Right ventricle myocardium superior (tissue), 1 donor: ENCODE results near the gene CYP21A2. TPM values are rescaled to one million over a fixed set of nuclear protein-coding genes. Genes with fewer than 3 reads are reported as not detected.
"Not testable (repeated sequence)": the region's sequence is repeated elsewhere in the genome, so short reads cannot be mapped to it uniquely, and the experiment has no call there.

Source experiments
- ATAC-seq: fragments of 200-7000 bp; cut with Tn5 transposase; one replicate; pipeline ENCODE4 v1.9.1; 2020; ENCODE audit warnings: mild to moderate bottlenecking; ENCODE audit not compliant: poor library complexity
- DNase-seq: peaks from one replicate; pipeline ENCODE4 v3.0.0-alpha.2; 2020
- intact Hi-C: fragments of 100-400 bp; cut with DNase I; formaldehyde crosslinking; loops from one replicate; pipeline ENCODE4 v1.11.2; 2022
- long read RNA-seq: library from polyadenylated mRNA; unstranded; transcript quantifications from one replicate; pipeline ENCODE4 v2.0.0, GENCODE V29; 2021
- total RNA-seq: library from RNA; stranded (reverse); fragmentation: NEBNext Ultra II Directional; extraction: Animal tissue kit (Norgen Biotek cat#: 25700); gene quantifications from one replicate; pipeline ENCODE4 v1.2.1, GENCODE V29; 2021
- donor health status: DM: no; HTN: yes; CAD: no; lungs with severe emphysema.

The CYP21A2 gene
- not detected for total RNA-seq
- long read RNA-seq = 0 reads

DNA sequence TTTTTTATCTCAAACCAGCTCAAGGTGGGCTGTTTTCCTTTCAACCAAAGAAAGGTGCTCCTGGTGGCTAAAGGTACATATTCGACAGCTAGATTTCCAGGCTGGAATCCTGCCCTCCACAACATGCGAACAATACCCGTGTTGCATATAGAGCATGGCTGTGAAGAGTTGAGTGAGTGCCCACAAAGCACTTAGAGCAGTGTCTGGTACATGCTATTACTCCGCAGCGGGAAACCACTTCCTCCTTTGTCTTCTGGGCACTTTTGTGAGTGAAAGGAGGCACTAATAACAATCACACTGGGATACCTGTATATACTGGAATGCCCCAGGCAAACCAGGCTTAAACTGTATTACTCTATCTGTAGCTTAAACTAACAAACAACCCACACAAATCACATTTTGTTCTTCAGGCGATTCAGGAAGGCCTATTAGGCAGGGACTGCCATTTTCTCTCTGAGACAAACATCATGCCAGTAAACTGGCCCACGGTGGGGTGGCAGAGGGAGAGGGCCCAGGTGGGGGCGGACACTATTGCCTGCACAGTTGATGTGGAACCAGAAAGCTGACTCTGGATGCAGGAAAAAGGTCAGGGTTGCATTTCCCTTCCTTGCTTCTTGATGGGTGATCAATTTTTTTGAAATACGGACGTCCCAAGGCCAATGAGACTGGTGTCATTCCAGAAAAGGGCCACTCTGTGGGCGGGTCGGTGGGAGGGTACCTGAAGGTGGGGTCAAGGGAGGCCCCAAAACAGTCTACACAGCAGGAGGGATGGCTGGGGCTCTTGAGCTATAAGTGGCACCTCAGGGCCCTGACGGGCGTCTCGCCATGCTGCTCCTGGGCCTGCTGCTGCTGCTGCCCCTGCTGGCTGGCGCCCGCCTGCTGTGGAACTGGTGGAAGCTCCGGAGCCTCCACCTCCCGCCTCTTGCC lies at the start of gene CYP21A2:
Gene CYP21A2 (plus strand): TSS at position 818 of the 927 bp plus-strand sequence. CDS start 8 bp downstream, at position 826.
- DNase-seq, intact Hi-C loops: not testable (repeated sequence)

DNA sequence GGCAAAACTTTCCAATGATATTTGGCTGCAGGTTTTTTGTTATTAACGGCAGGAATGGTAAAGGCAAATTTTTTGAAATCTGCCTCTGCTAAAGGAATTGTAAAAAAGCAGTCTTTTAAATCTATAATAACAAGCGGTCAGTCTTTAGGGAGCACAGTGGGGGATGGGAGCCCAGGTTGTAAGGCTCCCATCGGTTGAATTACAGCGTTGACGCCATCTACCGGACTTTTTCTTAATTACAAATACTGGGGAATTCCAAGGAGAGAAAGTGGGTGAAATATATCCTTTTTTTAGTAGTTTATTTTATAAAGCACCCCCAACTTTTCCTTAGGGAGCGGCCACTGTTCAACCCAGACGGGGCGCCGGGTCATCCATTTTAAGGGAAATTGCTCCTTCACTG lies 48.9 kb upstream of the CYP21A2 start:
- intact Hi-C loops, ATAC-seq, DNase-seq: not testable (repeated sequence)

More for the DNA sequence above, at the start of gene CYP21A2:
- not testable (repeated sequence) for ATAC-seq

DNA sequence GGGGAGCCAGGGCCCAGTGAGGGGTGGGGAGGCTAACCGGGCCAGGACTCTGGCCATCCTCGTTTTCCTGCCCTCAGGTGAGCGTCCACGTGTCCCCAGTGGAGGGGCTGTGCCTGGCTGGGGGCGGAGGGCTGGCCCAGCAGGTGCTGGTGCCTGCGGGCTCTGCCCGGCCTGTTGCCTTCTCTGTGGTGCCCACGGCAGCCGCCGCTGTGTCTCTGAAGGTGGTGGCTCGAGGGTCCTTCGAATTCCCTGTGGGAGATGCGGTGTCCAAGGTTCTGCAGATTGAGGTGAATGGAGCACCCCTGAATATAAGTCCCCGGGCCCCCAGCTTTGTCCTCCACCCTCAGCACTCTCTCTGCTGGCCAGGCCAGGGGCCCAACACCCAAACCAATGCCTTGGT lies 43.8 kb upstream of the CYP21A2 start:
- intact Hi-C loops, ATAC-seq, DNase-seq: not testable (repeated sequence)

DNA sequence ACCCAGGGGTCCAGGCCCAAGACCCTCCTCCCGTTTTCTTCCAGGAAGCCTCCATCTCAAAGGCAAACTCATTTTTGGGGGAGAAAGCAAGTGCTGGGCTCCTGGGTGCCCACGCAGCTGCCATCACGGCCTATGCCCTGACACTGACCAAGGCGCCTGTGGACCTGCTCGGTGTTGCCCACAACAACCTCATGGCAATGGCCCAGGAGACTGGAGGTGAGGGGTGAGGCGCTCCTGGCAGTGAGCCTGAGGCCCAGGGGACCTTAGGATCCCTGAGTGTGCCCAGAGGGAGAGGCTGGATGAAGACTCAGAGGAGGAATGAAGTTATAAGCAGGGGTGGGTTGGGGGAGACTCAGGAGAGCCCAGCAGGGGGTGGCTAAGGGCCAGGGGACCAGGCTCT lies 41.8 kb upstream of the CYP21A2 start:
- ATAC-seq, intact Hi-C loops, DNase-seq: not testable (repeated sequence)

DNA sequence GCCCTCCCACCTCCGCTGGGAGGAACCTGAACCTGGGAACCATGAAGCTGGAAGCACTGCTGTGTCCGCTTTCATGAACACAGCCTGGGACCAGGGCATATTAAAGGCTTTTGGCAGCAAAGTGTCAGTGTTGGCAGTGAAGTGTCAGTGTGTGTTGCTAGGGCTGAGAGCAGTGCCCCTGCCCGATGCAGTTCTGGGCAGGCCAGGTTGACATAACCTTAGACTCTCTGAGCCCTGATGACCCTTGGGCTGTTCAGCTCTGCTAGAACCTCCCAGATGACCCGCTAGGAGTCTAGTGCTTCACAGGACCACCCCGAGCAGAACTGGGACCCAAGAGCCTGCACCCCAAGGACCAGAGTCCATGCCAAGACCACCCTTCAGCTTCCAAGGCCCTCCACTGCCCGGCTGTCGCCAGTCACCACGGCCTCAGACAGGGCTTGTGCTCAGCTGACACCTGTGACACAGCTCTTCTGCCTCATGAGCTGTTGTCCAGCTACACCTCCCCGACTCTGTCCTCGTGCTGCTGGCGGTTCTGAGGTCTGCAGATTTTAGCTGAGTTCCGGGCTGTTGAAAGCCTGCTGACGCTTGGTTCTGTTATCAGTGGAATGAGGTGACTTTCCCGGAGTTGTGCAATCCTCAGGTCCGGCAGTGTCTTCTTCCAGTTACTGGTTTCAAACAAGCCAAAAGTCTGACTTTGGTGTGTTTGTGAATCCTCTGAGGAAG lies 35.5 kb upstream of the CYP21A2 start:
- ATAC-seq = peak; percentile 59
- intact Hi-C loops, DNase-seq: not testable (repeated sequence)

DNA sequence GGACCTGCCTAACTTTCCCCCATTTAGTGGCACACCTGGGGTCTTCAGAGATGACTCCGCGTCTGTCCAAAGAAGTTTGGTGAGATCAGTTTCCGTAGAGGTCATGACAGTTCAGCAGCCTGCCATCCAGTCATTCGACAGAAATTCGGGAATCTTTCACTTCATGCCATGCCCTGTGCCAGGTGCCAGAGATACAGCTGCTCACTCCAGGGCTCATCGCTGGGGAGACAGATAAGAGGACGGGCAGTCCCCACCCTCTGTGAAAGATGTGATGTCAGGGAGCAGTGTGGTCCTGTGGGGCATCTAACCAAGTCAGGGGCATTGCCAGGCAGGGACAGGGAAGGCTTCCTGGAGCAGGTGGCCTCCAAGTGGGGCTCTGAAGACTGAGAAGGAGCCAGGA lies 34.9 kb upstream of the CYP21A2 start:
- DNase-seq, ATAC-seq, intact Hi-C loops: not testable (repeated sequence)

DNA sequence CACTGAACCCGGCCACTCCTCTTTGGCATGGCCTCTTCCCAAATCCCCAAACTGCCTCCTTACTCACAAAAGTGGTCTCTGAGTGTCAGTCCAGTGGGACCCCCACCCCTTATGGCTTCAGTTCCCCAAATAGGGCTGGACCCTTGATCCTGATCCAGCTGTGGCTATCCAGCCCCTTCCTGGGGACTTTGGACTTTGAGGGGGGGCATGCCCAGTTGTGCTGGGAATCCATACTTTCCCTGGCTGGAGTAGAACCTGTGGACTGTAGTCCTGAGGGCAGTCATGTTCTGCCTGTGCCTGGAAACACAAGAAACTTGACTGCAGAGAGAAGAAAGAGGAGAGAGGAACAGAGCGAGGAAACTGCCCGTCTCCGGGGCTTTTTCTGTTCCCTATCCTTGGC lies 33.8 kb upstream of the CYP21A2 start:
- ATAC-seq, intact Hi-C loops, DNase-seq: not testable (repeated sequence)

DNA sequence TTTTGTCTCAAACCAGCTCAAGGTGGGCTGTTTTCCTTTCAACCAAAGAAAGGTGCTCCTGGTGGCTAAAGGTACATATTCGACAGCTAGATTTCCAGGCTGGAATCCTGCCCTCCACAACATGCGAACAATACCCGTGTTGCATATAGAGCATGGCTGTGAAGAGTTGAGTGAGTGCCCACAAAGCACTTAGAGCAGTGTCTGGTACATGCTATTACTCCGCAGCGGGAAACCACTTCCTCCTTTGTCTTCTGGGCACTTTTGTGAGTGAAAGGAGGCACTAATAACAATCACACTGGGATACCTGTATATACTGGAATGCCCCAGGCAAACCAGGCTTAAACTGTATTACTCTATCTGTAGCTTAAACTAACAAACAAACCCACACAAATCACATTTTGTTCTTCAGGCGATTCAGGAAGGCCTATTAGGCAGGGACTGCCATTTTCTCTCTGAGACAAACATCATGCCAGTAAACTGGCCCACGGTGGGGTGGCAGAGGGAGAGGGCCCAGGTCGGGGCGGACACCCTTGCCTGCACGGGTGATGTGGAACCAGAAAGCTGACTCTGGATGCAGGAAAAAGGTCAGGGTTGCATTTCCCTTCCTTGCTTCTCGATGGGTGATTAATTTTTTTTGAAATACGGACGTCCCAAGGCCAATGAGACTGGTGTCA lies 33.2 kb upstream of the CYP21A2 start:
- ATAC-seq, intact Hi-C loops, DNase-seq: not testable (repeated sequence)

DNA sequence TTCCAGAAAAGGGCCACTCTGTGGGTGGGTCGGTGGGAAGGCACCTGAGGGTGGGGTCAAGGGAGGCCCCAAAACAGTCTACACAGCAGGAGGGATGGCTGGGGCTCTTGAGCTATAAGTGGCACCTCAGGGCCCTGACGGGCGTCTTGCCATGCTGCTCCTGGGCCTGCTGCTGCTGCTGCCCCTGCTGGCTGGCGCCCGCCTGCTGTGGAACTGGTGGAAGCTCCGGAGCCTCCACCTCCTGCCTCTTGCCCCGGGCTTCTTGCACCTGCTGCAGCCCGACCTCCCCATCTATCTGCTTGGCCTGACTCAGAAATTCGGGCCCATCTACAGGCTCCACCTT lies 32.7 kb upstream of the CYP21A2 start:
- DNase-seq, intact Hi-C loops, ATAC-seq: not testable (repeated sequence)

DNA sequence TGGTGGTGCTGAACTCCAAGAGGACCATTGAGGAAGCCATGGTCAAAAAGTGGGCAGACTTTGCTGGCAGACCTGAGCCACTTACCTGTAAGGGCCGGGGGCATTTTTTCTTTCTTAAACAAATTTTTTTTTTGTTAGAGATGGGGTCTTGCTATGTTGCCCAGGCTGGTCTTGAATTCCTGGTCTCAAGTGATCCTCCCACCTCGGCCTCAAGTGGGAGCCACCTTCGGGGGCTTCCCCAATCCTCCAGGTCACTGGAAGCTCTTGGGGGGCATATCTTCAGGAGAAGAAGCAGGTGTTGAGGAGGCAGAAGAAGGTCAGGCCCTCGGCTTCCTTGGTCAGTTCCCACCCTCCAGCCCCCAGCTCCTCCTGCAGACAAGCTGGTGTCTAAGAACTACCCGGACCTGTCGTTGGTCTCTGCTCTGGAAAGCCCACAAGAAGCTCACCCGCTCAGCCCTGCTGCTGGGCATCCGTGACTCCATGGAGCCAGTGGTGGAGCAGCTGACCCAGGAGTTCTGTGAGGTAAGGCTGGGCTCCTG lies 32.2 kb upstream of the CYP21A2 start:
- intact Hi-C loops, ATAC-seq, DNase-seq: not testable (repeated sequence)

DNA sequence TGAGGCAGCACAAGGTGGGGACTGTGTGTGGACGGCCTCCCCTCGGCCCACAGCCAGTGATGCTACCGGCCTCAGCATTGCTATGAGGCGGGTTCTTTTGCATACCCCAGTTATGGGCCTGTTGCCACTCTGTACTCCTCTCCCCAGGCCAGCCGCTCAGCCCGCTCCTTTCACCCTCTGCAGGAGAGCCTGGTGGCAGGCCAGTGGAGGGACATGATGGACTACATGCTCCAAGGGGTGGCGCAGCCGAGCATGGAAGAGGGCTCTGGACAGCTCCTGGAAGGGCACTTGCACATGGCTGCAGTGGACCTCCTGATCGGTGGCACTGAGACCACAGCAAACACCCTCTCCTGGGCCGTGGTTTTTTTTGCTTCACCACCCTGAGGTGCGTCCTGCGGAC lies 31.1 kb upstream of the CYP21A2 start:
- DNase-seq, ATAC-seq, intact Hi-C loops: not testable (repeated sequence)

DNA sequence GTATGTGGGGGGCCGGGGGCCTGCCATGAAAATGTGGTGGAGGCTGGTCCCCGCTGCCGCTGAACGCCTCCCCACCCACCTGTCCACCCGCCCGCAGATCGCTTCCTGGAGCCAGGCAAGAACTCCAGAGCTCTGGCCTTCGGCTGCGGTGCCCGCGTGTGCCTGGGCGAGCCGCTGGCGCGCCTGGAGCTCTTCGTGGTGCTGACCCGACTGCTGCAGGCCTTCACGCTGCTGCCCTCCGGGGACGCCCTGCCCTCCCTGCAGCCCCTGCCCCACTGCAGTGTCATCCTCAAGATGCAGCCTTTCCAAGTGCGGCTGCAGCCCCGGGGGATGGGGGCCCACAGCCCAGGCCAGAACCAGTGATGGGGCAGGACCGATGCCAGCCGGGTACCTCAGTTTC lies 30.2 kb upstream of the CYP21A2 start:
- DNase-seq, ATAC-seq, intact Hi-C loops: not testable (repeated sequence)

DNA sequence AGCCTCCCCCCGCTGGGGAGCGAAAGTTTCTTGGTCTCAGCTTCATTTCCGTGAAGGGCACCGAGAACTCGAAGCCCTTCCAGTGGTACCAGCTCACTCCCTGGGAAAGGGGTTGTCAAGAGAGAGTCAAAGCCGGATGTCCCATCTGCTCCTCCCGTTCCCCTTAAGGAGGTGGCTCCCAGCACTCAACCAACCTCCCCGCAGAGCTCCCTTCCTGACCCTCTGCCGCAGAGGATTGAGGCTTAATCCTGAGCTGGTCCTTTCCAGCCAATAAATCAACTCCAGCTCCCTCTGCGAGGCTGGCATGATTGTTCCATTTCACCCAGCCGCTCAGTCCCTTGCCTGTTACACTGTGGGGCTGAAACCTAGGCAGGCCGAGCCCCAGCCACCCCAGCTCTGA lies 29.6 kb upstream of the CYP21A2 start:
- intact Hi-C loops, ATAC-seq, DNase-seq: not testable (repeated sequence)

DNA sequence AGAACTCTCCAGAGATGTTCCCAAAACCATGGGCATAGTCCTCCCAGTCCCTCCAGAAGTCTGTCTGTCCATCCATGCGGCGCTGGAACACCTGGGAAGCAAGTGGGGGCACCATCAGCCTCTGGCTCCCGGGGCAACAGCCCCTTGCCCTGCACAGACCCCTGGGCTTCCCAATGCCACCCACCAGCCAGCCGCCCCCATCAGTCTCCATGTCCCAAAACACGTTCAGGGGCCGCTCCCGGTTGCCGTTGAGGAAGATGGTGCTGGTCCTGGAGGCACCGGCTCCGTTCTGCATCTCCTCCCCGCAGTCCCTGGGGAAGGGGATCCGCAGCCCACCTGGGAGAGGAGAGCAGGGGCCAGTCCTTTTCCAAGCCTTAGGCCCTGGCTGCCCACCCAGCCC lies 28.7 kb upstream of the CYP21A2 start:
- DNase-seq, intact Hi-C loops, ATAC-seq: not testable (repeated sequence)

DNA sequence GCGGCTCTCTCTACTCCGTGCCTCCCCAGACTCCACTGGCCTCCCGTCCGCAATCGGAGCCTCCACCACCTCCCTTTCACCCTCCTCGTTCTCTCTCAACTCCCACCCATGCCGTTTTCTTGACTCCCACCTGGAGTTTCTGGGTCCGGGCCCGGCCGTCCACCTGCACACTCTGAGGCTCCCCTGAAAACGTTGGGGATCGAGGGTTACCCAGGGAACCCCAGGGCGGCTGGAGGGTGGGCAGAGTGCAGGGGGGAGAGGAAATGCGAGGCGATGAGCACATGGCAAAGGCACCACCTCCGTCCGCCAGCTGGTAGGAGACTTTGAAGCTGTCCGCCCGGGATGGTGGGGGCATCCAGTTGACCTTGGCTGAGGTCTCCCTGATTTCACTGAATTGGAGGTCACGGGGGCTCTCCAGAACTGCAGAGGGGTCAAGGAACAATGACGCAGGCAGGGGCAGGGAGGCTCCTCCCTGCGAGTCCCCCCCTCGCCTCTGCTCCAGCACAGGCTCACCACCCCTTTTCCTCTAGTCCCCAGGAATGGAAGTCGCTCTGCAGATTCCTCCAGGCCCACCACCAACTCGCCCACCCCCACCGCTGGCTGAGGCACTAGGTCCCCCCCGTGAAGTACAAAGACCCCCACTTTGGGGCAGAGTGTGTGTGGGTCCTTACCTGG lies 27.2 kb upstream of the CYP21A2 start:
- DNase-seq, ATAC-seq, intact Hi-C loops: not testable (repeated sequence)

DNA sequence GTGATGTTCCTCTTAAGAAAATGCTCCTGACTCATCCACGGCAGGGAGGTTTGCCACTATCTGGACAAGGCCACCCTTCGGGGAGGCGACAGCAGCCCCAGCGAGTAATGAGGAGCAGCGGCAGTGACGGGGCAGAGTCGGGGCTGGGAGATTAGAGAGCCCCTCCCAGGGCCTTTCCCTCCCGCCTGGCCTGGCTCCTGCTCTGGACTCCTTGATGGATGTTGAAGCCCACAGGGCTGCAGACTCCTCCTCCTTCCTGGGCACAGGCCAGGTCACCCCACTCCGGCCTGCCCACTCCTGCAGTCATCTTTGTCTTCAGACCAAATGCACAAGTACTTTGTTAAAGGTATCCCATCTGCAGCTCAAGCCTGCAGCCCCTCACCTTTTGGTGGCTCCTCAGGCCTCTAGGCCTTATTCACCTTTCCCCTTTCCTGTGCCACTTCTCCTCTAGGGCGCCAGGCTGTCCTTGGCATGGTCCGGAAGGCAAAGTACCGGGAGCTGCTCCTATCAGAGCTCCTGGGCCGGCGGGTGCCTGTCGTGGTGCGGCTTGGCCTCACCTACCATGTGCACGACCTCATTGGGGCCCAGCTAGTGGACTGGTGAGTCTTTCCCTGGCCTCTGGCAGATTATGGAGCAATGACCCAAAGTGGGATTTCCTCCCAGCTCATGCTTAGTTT lies 25.1 kb upstream of the CYP21A2 start:
- intact Hi-C loops, ATAC-seq: not testable (repeated sequence)
- peak; percentile 47 for DNase-seq

DNA sequence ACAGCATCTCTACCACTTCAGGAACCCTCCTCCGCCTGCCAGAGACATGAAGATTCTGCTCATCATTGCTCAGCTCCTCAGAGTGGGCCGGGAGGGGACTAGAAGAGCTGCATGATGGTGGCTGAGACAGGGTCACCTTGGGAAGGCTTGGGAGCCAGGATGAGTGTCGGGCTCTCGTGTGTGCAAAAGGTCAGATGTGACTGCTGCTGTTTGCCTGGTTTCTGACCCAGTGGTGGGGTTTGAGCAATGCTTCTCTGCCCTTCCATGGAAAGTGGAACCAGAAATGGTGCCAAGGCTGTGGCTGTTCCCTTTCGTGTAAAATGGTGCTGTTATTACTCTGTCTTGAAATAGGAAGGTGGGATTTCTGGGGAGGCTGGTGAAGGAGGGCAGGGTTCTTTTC lies 24.5 kb upstream of the CYP21A2 start:
- intact Hi-C loops = not testable (repeated sequence)

More for the DNA sequence above, 24.5 kb upstream of the CYP21A2 start:
- not testable (repeated sequence) for ATAC-seq, DNase-seq
